ENCODE measurements around the gene NEDD4L.

Gene NEDD4L

GRCh38 chr18:58298251-58299134, 254.5 kb downstream of the NEDD4L start:
- peak; percentile 24 for DNase-seq

DNA sequence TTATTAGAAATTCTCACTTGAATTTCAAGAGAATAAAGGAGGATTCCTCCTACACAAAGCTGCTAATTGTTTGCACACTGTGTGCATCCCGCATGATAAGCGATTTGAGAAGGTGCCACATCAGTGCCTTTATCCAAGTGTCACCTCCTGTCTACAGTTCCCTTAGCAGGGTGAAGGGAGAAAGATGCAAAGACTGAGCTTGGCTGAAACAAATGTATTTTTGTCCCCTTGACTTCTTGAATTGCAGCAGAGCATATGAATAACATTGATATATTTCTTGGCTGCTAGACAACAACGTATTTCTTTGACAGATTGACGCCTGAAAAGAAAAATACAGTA, 255.1 kb downstream of the NEDD4L start:
- DNase-seq: no peak

DNA sequence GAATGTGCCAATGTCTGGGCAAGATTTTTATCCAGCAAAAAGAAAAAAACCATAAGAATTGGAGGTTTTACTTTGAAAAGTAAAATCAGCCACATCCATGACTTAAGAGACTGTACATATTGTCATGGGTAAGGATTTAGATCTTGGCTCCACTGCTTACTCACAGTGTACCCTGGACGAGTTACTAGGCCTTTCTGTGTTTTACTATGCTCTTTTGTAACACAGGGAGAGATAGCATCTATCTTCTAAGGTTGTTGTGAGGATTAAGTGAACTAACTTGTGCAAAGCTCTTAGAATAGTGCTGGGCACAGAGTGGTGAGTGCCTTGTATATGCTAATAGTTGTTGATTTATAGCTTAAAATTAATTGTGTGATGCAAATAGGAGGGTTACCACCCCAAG, 255.9 kb downstream of the NEDD4L start:
- DNase-seq: no peak

DNA sequence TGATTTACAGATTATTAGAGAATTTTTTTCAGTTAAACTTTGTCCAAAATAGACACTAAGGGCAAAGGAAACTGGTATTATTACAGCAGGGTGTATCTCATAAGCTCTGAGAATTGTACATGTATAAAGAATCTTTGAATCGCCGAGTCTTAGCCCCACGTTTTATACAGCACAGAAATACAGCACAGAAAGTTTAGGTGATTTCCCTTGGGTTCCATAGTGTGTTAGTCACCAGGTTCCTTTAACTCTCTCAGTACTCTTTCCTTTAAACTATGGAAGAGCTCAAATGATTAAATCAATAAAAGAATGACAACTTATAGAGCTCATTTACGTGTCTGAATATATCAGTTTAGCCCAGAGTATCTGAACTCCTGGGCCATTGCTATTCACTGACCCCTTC, 256.8 kb downstream of the NEDD4L start:
- DNase-seq: no peak

- DNase-seq: no peak
Measured at GRCh38 chr18:58302811-58303210, 258.8 kb downstream of the NEDD4L start.

DNA sequence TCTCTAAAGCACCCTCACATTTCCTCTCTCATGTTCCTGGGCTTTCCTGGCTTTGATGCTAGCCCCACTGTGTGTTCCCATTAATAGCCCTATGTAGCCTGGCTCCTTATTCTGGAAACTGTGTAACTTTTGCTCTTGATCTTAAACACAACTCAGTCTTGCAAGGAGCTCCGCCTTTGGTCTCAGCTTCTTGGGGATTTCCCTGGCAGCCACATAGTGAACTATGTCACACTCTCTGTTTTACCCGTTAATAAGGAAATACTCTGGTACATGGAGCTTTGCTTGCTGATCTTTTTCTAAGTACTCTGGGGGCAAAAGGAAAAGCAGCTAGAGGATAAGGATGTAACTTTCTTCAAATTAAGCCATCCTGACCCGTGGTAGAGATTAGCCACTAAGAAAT, 259.3 kb downstream of the NEDD4L start:
- no peak for DNase-seq

DNA sequence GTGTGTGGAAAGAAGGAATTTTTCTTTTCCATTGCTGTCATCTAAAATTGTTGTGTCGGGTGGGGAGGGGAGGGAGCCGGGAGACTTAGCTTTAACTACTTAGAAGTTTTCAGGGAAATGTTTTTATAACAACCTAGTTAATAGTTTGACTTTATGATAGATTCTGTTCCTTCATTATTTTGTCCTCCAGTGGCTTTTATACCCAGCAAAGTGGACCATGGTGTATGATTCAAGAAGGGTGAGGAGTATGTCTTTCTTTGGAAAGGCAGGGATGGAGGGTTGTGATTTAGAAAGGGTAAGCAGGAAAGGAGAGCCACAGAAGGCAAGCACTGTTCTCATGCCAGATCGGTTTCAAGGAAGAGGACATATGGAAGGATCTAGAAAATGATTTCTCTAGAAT, 261.8 kb downstream of the NEDD4L start:
- DNase-seq: no peak

DNA sequence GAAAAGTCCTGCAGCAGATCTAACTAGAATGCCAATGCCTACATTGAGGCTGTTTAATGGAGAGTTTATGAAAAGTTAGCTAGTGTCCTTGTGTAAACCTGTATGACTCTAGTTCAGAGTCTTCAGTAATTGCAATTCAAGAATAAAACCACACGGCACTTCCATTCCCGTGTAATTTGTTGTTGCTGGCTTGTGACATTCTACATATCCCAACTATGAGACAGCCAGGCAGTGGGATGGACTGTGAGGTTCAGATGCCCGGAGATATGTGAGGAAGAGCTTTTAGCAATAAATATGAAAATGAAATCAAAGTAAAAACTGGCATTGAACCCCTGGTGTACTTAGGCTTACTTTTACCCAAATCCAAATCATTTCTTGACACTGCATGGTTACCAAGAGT, 263.4 kb downstream of the NEDD4L start:
- no peak for DNase-seq

- no peak for DNase-seq
Measured at GRCh38 chr18:58308463-58308862, 264.4 kb downstream of the NEDD4L start.

- no peak for DNase-seq
Measured at GRCh38 chr18:58309099-58309498, 265.1 kb downstream of the NEDD4L start.

GRCh38 chr18:58309610-58310239, 265.7 kb downstream of the NEDD4L start:
- no peak for DNase-seq

GRCh38 chr18:58310517-58310916, 266.5 kb downstream of the NEDD4L start:
- no peak for DNase-seq

DNA sequence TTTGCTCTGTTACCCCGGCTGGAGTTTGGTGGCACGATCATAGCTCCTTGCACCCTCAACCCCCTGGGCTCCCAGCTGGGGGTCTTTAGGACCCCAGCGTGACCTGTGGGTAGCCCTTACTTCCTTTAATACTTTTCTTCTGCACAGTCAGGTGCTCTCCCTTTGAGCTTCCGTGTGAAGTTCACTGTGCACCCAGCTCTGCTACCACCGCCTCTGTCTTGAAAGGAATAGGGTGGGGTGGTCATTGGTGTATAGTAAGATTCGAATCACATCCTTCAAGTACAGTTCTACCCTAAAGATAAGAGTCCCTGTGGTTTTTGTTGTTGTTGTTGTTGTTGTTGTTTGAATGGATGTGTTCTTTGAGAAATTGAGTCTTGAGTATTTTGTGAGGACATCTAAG, 267.4 kb downstream of the NEDD4L start:
- no peak for DNase-seq

DNA sequence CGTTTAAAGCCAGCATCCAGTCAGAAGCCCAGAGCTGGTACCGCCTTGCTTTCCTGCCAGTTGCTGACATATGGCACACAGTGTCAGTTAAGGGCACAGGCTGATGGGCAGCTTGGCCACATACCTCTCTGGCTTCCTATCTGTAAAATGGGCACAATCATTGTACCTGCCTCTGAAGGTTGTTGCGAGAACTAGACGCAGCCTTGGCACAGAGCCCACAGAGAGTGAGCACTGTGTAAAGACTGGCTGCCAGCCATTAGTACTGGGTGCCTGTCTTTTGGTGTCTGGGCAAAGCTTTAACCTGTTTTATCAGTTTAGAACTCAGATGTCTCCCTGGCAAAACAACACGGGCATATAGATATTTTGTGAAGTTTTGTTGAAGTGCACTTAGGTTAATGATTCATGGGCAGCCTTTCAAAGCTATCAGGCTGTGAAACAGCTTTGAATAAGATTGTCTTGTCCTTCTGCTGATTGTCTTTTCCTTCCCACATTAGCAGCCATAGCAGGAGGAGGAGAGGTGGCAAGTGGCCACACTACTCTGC, 269.5 kb downstream of the NEDD4L start:
- DNase-seq: no peak

DNA sequence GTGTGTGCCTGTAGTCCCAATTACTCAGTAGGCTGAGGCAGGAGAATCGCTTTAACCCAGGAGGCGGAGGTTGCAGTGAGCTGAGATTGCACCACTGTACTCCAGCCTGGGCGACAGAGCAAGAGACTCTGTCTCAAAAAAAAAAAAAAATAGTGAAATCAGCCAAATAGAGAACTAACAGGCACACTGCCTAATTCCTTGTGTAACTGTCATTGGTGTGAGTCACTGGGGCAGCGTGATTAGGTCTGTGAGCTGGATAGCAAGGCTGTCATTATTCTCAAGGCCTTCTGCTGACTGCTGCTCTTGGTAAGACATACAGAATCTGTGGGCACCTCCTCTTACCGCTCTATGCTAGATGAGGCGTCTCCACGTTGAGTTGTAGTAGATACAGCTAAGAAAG, 270.3 kb downstream of the NEDD4L start:
- DNase-seq: peak; percentile 94

- DNase-seq: no peak
Measured at GRCh38 chr18:58315041-58315440, 271.0 kb downstream of the NEDD4L start.

DNA sequence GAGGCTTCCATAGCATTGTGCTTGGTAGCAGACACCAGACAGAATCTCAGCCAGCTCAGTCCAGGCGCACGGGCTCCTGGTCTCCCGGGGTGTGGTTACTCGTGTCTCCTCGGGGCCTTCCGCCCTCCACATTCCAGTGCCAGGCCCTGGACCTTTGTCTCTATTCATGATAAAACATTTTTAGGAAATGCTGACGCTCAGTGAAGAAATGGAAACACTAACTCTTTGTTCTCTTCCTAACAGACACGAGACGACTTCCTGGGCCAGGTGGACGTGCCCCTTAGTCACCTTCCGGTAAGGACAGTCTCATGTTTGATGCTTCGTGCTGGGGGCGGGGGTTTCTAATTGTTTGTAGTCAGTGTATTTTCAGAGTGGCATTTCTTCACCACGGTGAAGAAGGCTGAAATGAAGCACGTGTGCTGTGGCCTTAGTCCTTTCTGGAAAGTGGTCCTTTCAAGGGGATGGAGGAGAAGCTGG, 271.8 kb downstream of the NEDD4L start:
- no peak for DNase-seq

DNA sequence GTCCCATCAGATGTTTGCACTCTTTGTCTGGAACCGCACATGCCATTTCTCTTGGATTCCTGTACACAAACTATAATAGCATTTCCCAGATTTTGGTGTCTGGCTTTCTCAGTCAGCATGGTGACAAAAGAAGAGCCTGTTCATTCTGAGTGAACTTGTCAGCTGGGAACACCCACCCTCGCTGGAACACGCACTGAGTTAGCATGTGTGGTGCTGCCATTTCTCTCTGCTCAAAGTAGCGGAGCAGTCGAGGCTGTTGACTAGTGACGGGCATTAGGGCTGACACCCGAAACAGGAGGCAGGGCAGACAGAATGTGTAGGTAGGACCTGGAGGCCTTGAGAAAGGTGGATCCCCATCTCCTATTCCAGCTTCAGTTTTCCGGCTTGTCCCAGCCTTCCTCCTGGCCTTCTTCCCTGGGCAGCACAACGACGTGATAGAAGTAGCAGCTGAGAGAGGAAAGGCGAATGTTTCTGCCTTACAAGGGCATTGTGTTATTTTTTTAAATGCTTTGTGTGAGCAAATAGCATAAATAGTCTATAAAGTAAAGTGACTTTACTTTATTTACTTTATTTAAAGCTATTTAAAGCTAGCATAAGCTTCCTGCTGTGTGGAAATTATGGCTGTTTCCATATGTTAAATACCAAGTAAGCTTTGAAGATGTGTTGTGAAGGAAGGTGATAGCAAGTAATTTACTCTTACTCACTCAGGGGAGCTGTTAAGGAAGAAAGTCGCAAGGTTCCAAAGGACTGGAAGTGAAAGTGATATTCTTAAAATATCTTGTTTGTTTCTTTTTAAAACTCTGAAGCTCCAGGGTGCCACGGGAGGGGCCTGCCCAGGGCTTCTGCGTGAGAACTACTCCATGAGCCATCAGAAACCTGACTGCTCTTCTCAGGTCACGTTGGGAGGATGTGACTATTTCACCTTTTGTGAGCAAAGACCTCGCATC, 272.6 kb downstream of the NEDD4L start:
- DNase-seq: peak; percentile 41

DNA sequence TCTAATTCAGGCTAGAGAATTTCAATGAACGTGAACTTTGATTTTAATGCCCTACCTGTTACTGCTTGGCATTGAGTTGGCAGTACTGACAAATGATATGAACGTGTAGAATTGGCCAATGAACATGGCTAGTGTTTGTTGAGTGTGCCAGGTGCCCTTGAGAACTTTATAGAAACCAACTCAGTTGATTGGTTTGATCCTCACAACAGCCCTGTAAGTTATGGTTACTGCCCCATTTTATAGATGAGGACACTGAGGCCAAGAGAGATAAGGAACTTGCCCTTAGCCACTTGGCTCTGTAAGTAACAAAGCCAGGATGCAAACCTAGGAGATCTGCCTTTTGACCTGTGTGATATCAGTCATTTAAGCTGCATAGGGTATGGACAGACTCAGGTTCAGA, 275.7 kb downstream of the NEDD4L start:
- no peak for DNase-seq

GRCh38 chr18:58320907-58321561, 277.0 kb downstream of the NEDD4L start:
- no peak for DNase-seq

DNA sequence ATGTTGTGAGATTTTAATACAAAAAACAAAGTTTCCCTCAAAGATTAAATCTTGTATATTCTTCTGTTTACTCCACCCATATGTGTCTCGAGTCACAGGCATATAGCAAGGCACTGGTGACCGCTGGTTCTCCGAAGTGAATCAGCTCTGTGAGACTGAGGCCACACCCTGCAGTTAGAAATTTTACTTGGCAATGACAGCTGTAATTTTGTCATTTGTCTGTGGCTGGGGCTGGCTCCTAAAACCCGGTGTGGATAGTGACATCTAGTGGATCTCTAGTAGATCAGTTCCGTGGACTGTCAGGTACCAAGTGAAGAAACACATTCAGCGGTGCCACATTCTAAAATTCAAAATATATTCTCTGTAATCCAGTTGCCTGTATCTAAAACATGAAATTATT, 278.0 kb downstream of the NEDD4L start:
- peak; percentile 90 for DNase-seq

DNA sequence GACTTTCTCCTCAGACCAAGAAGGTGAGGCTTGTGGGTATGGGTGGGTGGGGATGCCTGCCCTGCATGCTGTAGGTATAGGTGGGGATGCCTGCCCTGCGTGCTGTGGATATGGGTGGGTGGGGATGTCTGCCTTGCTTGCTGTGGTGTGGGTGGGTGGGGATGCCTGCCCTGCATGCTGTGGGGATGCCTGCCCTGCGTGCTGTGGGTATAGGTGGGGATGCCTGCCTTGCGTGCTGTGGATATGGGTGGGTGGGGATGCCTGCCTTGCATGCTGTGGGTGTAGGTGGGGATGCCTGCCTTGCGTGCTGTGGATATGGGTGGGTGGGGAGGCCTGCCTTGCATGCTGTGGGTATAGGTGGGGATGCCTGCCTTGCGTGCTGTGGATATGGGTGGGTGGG, 278.4 kb downstream of the NEDD4L start:
- no peak for DNase-seq
